Measurements from ENCODE around the gene CPHXL.

Gene CPHXL

DNA sequence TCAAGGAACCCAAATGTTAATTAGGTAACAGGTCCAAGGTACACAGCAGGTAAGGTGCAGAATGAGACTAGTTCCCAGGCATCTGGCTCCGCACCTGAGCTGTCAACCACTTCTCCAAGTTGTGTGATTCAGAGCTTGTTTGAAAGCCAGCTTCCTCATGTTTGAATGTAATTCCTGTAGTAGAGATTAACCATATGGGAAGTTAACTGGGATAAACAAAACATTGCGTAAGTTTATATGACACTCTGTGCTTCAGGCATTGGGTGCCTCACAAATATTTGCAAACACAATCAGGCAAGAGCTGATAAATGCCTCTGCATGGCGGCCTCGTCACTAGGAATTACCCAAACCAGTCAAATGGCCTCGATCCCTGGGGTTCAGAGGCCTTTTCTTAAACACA is 27.9 kb upstream of the CPHXL start:
- H3K36me3 ChIP-seq, result no peaks in the 10 kb centered on the region
- H3K4me1 ChIP-seq, result peaks cover 4 to 12% (median 7%) of the 10 kb centered on the region in 10 experiments; a peak in 10 of 20 replicates
- H3K27me3 ChIP-seq, result no peaks in the 10 kb centered on the region
- H3K4me3 ChIP-seq, result no peak overlapping the region
- peak overlapping the region in 1 of 11 experiments; percentile 24; a peak in 1 of 22 replicates for H3K4me2 ChIP-seq
- no peaks in the 10 kb centered on the region for H3K9me3 ChIP-seq (replicated peaks in 1 of 11)
- H4K20me1 ChIP-seq, result no peaks in the 10 kb centered on the region
- H3K9ac ChIP-seq, result no peak overlapping the region
- H3K27ac ChIP-seq, result no peak overlapping the region
- TF ChIP-seq Cebpa-rat (IDR thresholded peaks at IDR 0.05), result peak in 3 of 11 experiments; percentile 26 to 57 (median 31); a peak in 3 of 22 replicates

GRCh38 chr16:75750528-75750927 is 24.2 kb upstream of the CPHXL start:
- Histone ChIP-seq H3K9me3 (replicated peaks in 1 of 11) (no peaks in the 10 kb centered on the region), H3K27me3 (no peaks in the 10 kb centered on the region), H3K4me1 (peaks cover 0 to 10% (median 0%) of the 10 kb centered on the region in 10 experiments; a peak in 1 of 20 replicates), H4K20me1 (no peaks in the 10 kb centered on the region), H3K36me3 (no peaks in the 10 kb centered on the region), H3K27ac (no peak overlapping the region), H3K4me3 (no peak overlapping the region), H3K4me2 (no peak overlapping the region), H3K9ac (no peak overlapping the region)
- no peak for TF ChIP-seq Cebpa-rat (IDR thresholded peaks at IDR 0.05)

GRCh38 chr16:75746359-75746758 is 20.1 kb upstream of the CPHXL start:
- Histone ChIP-seq H3K9ac (no peak overlapping the region), H3K4me3 (no peak overlapping the region), H4K20me1 (no peaks in the 10 kb centered on the region), H3K27ac (no peak overlapping the region), H3K4me1 (peaks cover 0 to 10% (median 0%) of the 10 kb centered on the region in 10 experiments; a peak in 1 of 20 replicates), H3K36me3 (no peaks in the 10 kb centered on the region; a peak in 1 of 22 replicates), H3K9me3 (replicated peaks in 1 of 11) (peaks cover 30 to 40% (median 37%) of the 10 kb centered on the region in 11 experiments), H3K27me3 (no peaks in the 10 kb centered on the region), H3K4me2 (no peak overlapping the region)
- TF ChIP-seq Cebpa-rat (IDR thresholded peaks at IDR 0.05), result no peak

GRCh38 chr16:75745823-75746222 is 19.5 kb upstream of the CPHXL start:
- no peaks in the 10 kb centered on the region for H3K27me3 ChIP-seq
- TF ChIP-seq Cebpa-rat (IDR thresholded peaks at IDR 0.05), result no peak
- peaks cover 0 to 10% (median 0%) of the 10 kb centered on the region in 10 experiments; a peak in 1 of 20 replicates for H3K4me1 ChIP-seq
- H4K20me1 ChIP-seq, result no peaks in the 10 kb centered on the region
- no peak overlapping the region for H3K4me2 ChIP-seq
- H3K9me3 ChIP-seq (replicated peaks in 1 of 11), result peaks cover 34 to 45% (median 43%) of the 10 kb centered on the region in 11 experiments
- H3K36me3 ChIP-seq, result no peaks in the 10 kb centered on the region; a peak in 1 of 22 replicates
- H3K4me3 ChIP-seq, result no peak overlapping the region
- no peak overlapping the region for H3K9ac ChIP-seq
- H3K27ac ChIP-seq, result no peak overlapping the region

- Histone ChIP-seq H3K4me1 (peaks cover 0 to 10% (median 0%) of the 10 kb centered on the region in 10 experiments; a peak in 1 of 20 replicates), H3K9me3 (replicated peaks in 1 of 11) (peaks cover 40 to 51% (median 48%) of the 10 kb centered on the region in 11 experiments), H4K20me1 (no peaks in the 10 kb centered on the region), H3K4me3 (no peak overlapping the region), H3K9ac (no peak overlapping the region), H3K36me3 (peaks cover 0 to 4% (median 0%) of the 10 kb centered on the region in 11 experiments; a peak in 2 of 22 replicates), H3K27ac (no peak overlapping the region), H3K27me3 (no peaks in the 10 kb centered on the region), H3K4me2 (no peak overlapping the region)
- TF ChIP-seq Cebpa-rat (IDR thresholded peaks at IDR 0.05), result no peak
Measured at GRCh38 chr16:75745242-75745641, 19.0 kb upstream of the CPHXL start.

DNA sequence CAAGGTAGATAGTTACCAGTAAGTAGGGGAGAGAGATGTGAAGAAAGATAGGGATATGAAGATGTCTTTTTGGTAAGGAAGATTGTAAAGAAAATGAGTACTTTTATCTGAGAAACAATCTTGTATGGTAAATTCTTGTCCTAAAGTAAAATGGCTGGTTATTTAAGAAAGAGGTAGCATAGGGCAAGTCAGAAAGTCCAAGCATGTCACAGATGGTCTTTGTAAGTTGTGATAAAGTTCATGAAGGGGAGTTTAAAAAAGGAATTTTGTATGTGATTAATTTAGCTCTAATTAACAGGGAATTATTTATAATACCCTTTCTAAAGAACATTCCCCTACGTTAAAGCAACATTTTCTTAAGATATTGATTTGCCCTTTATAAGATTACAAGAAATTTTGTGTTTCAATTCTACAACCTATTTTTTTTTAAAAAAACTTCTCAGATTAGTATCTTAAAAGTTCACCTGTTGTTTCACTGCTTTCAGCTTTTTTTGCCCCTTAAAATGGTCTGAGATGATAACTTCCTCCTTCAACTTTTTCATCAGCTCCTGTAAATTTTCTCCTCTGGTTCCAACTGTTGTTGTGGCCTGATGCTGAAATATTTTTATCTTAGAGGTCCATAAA is 16.2 kb upstream of the CPHXL start:
- H4K20me1 ChIP-seq, result no peaks in the 10 kb centered on the region
- no peak overlapping the region for H3K4me3 ChIP-seq
- no peak overlapping the region for H3K27ac ChIP-seq
- H3K9ac ChIP-seq, result no peak overlapping the region
- no peak for TF ChIP-seq Cebpa-rat (IDR thresholded peaks at IDR 0.05)
- 0 out of 20 replicates have a peak, but pooled peaks cover 0 to 3% (median 0%) of the 10 kb centered on the region in 10 experiments for H3K4me1 ChIP-seq
- H3K9me3 ChIP-seq (replicated peaks in 1 of 11), result peaks cover 48 to 61% (median 56%) of the 10 kb centered on the region in 11 experiments
- H3K4me2 ChIP-seq, result no peak overlapping the region
- peaks cover 0 to 4% (median 0%) of the 10 kb centered on the region in 11 experiments; a peak in 2 of 22 replicates for H3K36me3 ChIP-seq
- no peaks in the 10 kb centered on the region for H3K27me3 ChIP-seq

GRCh38 chr16:75733305-75734211 is 7.3 kb upstream of the CPHXL start:
- no peak overlapping the region for H3K4me3 ChIP-seq
- H3K36me3 ChIP-seq, result no peaks in the 10 kb centered on the region
- no peak for TF ChIP-seq Cebpa-rat (IDR thresholded peaks at IDR 0.05)
- no peak overlapping the region for H3K27ac ChIP-seq
- no peaks in the 10 kb centered on the region for H3K4me1 ChIP-seq
- H3K9me3 ChIP-seq (replicated peaks in 1 of 11), result no peaks in the 10 kb centered on the region; a peak in 1 of 22 replicates
- no peaks in the 10 kb centered on the region for H3K27me3 ChIP-seq
- no peak overlapping the region for H3K4me2 ChIP-seq
- no peak overlapping the region for H3K9ac ChIP-seq
- no peaks in the 10 kb centered on the region for H4K20me1 ChIP-seq

- no peak for TF ChIP-seq Cebpa-rat (IDR thresholded peaks at IDR 0.05)
- H3K4me1 ChIP-seq, result no peaks in the 10 kb centered on the region
- no peak overlapping the region for H3K4me2 ChIP-seq
- no peaks in the 10 kb centered on the region; a peak in 1 of 22 replicates for H3K9me3 ChIP-seq (replicated peaks in 1 of 11)
- H3K4me3 ChIP-seq, result no peak overlapping the region
- no peak overlapping the region for H3K27ac ChIP-seq
- no peaks in the 10 kb centered on the region for H3K36me3 ChIP-seq
- no peak overlapping the region for H3K9ac ChIP-seq
- no peaks in the 10 kb centered on the region for H3K27me3 ChIP-seq
- H4K20me1 ChIP-seq, result no peaks in the 10 kb centered on the region
Measured at GRCh38 chr16:75732871-75733270, 6.6 kb upstream of the CPHXL start.

- Histone ChIP-seq H3K4me2 (no peak overlapping the region), H3K9ac (no peak overlapping the region)
Measured at GRCh38 chr16:75727221-75727620, 931 bp upstream of the CPHXL start.

More at GRCh38 chr16:75727221-75727620, 931 bp upstream of the CPHXL start:
- H3K9me3 ChIP-seq (replicated peaks in 1 of 11), result peaks cover 0 to 4% (median 0%) of the 10 kb centered on the region in 11 experiments; a peak in 1 of 22 replicates
- no peak overlapping the region for H3K27ac ChIP-seq
- no peak overlapping the region for H3K4me3 ChIP-seq
- no peaks in the 10 kb centered on the region for H3K36me3 ChIP-seq
- H4K20me1 ChIP-seq, result no peaks in the 10 kb centered on the region
- no peaks in the 10 kb centered on the region for H3K27me3 ChIP-seq
- no peak for TF ChIP-seq Cebpa-rat (IDR thresholded peaks at IDR 0.05)
- no peaks in the 10 kb centered on the region for H3K4me1 ChIP-seq
